Measurements from ENCODE around the gene RAD50.

GRCh38 chr5:132663771-132664695 lies 107.3 kb downstream of the RAD50 start:
- TF ChIP-seq CTCF (IDR thresholded peaks at IDR 0.05 in 8 of 11, conservative IDR thresholded peaks at IDR 0.05 in 3 of 11): no peak
- TF ChIP-seq POLR2AphosphoS5 (IDR thresholded peaks at IDR 0.05): no peak
- TF ChIP-seq POLR2A (IDR thresholded peaks at IDR 0.05): no peak

All from spleen (tissue), 7 donors.